Heart left ventricle (tissue), 16 donors: ENCODE data around the gene BICRA. TPM values are rescaled to one million over a fixed set of nuclear protein-coding genes. Genes with fewer than 3 reads are reported as not detected.

Experiments used
- ATAC-seq, 4 donors: fragments of 200-7000 bp; cut with Tn5 transposase; one replicate each; pipeline ENCODE4 v1.9.1; 2020 to 2022; ENCODE audit warnings: moderate library complexity in 4 of 4, mild to moderate bottlenecking in 3 of 4, moderate number of reproducible peaks in 1 of 4
- DNase-seq, 5 donors: peaks; one replicate each; pipeline ENCODE4 v3.0.0-alpha.2; 2020
- H3K27ac ChIP-seq, 12 donors: fragments of 200-600 bp; sonication (generic) in 4 of 12; one replicate each; pipeline versions ENCODE4 v1.5.0 to v1.8.0; 2016 to 2022; ENCODE audit warnings: mild to moderate bottlenecking in 2 of 12
- H3K27me3 ChIP-seq, 9 donors: fragments of 200-600 bp; sonication (generic) in 2 of 9; one replicate each; pipeline versions ENCODE4 v1.5.1 to v1.8.0; 2016 to 2022; ENCODE audit warnings: mild to moderate bottlenecking in 3 of 9
- H3K36me3 ChIP-seq, 9 donors: fragments of 200-600 bp; sonication (generic) in 2 of 9; one replicate each; pipeline versions ENCODE4 v1.5.0 to v1.8.0; 2018 to 2022; ENCODE audit warnings: mild to moderate bottlenecking in 2 of 9
- H3K4me1 ChIP-seq, 12 donors: fragments of 200-600 bp; sonication (generic) in 4 of 12; one replicate each; pipeline versions ENCODE4 v1.5.0 to v1.8.0; 2016 to 2022; ENCODE audit warnings: mild to moderate bottlenecking in 3 of 12
- H3K4me3 ChIP-seq, 12 donors: fragments of 200-600 bp; sonication (generic) in 4 of 12; one replicate each; pipeline versions ENCODE4 v1.5.0 to v1.8.0; 2017 to 2022; ENCODE audit warnings: mild to moderate bottlenecking in 9 of 12, moderate library complexity in 4 of 12
- H3K9me3 ChIP-seq, 12 donors: fragments of 200-600 bp; sonication (generic) in 4 of 12; one replicate each; pipeline versions ENCODE4 v1.5.0 to v1.8.0; 2016 to 2022; ENCODE audit warnings: mild to moderate bottlenecking in 1 of 12
- POLR2A ChIP-seq, 2 donors: fragments of 450-650 bp; IDR thresholded peaks; one replicate each; pipeline ENCODE4 v1.6.1; 2017; ENCODE audit warnings: antibody characterized with exemption in 2 of 2, mild to moderate bottlenecking in 2 of 2, moderate library complexity in 2 of 2
- WGBS, 4 donors: extraction: QIAGEN DNeasy Blood & Tissue Kit in 2 of 4; methylation state at CpG; one replicate each; pipeline versions ENCODE4 v1.1.5 to v1.1.7; 2013 to 2018; 5-methylcytosine and 5-hydroxymethylcytosine counted together
- intact Hi-C, 10 donors: fragments of 100-400 bp; cut with DNase I; formaldehyde crosslinking; loops; one replicate each; pipeline versions ENCODE4 v1.11.1 to v1.14.2; 2022
- polyA plus RNA-seq, 2 donors: library from polyadenylated mRNA; stranded (reverse); fragments of 200-250 nt; gene quantifications; one replicate each; pipeline ENCODE4 v1.2.3, GENCODE V29; 2013
- total RNA-seq, 9 donors: library from RNA; depleted of rRNA in 2 of 9; stranded (reverse); fragments of >200 nt in 2 of 9; fragmentation: NEBNext Ultra II Directional in 3 of 9; extraction: Animal tissue kit (Norgen Biotek cat#: 25700) in 3 of 9; gene quantifications; one replicate each; pipeline versions ENCODE4 v1.1.0 to v1.2.4, GENCODE V29; 2016 to 2023
- TF ChIP-seq, protein P1 (sequence below), 12 donors: fragments of 200-600 bp; sonication (generic) in 4 of 12; IDR thresholded peaks; one replicate each; pipeline versions ENCODE4 v1.5.0 to v1.8.0; 2018 to 2022; ENCODE audit warnings: antibody characterized with exemption in 12 of 12, mild to moderate bottlenecking in 5 of 12
- donor health status: ischemic (EF 13 %, LVEDD 7.1; RV severe dilation, severe dysfunction).
- donor health status: healthy with polysubstance abuse.
- donor health status: DM: no; HTN: yes; CAD: no.
- donor health status: DM: no; HTN: no; CAD: no.
- donor health status: ischemic (EF 25% LVEDD 6.9; RV normal size, moderate dysfunction).
- donor health status: ischemic (EF 25% LVEDD 5.7; RV mildly dilated, moderate dysfunction).
- donor health status: healthy.
- donor health status: DM: yes; HTN: yes; CAD: no.
- donor health status: ischemic (EF 35%, LVEDD 5.7; RV mildly dilated, moderate dysfunction).
- donor health status: nonischemic (EF 11% LVEDD 7.7; RV severe dilation, severe dysfunction).
- donor health status: DM: yes; HTN: yes; CAD: no.
- donor health status: PGD.
- donor health status: ischemic (EF 29% LVEDD 5.4; RV normal size, mild dysfunction).
- donor health status: nonischemic (EF 23%, LVEDD 6.1; RV moderate dilation, normal function).

BICRA gene
- total and polyA plus RNA-seq, 11 donors = 5.3 to 14.5 (median 8.5) TPM

DNA sequence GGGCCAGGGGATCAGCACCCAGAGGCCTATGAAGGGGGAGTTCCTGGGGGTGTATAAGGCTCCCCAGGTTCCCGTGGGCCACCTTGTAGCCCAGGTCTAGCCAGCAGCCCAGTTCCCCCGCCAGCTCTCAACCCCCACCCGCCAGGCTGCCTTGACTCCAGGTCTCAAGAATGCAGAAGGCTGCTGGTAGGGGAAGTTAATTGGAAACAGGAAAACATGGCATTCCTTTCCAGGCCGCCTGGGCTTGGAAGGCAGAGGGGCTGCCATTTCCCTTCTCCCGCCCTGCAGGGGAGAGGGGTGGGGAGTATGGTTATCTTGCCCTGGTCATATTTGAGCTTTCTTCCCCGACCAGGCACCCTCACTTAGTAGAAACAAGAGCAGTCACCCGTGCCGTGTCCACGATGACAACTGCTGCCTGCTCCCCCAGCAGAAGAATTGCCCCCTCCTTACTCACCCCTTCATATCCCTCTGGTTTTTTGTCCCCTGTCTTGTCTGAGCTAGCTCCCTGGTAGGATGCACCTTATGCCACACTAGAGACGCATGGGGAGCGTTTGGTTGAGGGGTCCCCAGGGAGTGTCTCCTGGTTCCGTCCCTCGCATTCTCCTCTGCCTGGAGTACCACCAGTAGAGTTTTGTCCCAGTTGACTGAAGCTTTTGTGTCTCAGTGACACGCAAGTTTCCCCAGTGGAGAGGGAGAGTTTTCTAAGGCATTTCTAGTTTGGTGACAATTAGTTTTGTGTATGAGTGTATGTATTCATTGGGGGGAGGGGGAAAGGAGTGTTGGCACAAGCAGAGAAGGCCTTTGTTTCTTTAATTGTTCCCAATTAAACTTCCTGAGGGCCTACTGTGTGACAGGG, 4.5 kb downstream of the BICRA start:
- Histone ChIP-seq H3K27me3 (no peaks in the 10 kb centered on the region), H3K36me3 (peaks cover 0 to 10% (median 0%) of the 10 kb centered on the region in 9 donors), H3K9me3 (no peaks in the 10 kb centered on the region), H3K4me3 (no peak overlapping the region), H3K4me1 (peaks cover 2 to 57% (median 39%) of the 10 kb centered on the region in 12 donors), H3K27ac (peak overlapping the region in 10 of 12 donors; percentile 23 to 99 (median 34))
- intact Hi-C loops = loop anchor here in 6 of 10 donors (5.0 to 10.0 kb wide), 4 partner anchors 49 to 84 kb away; no protein-coding TSS in a partner anchor
- no peak for DNase-seq
- WGBS, 4 donors = 39 to 53% (median 48%) methylated on average over 14 of the region's 14 CpGs
- TF ChIP-seq, protein P1, sequence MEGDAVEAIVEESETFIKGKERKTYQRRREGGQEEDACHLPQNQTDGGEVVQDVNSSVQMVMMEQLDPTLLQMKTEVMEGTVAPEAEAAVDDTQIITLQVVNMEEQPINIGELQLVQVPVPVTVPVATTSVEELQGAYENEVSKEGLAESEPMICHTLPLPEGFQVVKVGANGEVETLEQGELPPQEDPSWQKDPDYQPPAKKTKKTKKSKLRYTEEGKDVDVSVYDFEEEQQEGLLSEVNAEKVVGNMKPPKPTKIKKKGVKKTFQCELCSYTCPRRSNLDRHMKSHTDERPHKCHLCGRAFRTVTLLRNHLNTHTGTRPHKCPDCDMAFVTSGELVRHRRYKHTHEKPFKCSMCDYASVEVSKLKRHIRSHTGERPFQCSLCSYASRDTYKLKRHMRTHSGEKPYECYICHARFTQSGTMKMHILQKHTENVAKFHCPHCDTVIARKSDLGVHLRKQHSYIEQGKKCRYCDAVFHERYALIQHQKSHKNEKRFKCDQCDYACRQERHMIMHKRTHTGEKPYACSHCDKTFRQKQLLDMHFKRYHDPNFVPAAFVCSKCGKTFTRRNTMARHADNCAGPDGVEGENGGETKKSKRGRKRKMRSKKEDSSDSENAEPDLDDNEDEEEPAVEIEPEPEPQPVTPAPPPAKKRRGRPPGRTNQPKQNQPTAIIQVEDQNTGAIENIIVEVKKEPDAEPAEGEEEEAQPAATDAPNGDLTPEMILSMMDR (IDR thresholded peaks at IDR 0.05) = no peak
- no peak for TF ChIP-seq POLR2A (IDR thresholded peaks at IDR 0.05)
- ATAC-seq = no peak

DNA sequence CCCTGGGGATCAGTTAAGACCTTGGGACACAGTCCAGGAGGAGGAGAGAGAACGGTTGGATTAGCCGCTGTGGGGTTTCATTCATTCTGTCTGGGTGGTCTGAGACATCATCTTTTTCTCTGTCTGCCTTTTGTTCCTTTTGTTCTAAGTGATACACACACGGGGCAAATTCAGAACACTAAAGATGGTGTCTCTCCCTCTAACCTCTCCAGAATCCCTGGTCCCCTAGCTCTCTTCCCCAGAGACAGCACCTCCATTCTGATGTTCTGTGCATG, 5.0 kb downstream of the BICRA start:
- no peaks in the 10 kb centered on the region for H3K9me3 ChIP-seq
- H3K36me3 ChIP-seq = peaks cover 0 to 10% (median 0%) of the 10 kb centered on the region in 9 donors
- TF ChIP-seq POLR2A (IDR thresholded peaks at IDR 0.05) = no peak
- TF ChIP-seq, protein P1 (IDR thresholded peaks at IDR 0.05) = no peak
- ATAC-seq = no peak
- 35 to 47% (median 45%) methylated on average over 3 of the region's 3 CpGs for WGBS, 4 donors
- H3K4me3 ChIP-seq = no peak overlapping the region
- H3K4me1 ChIP-seq = peaks cover 2 to 62% (median 44%) of the 10 kb centered on the region in 12 donors
- H3K27me3 ChIP-seq = no peaks in the 10 kb centered on the region
- DNase-seq = no peak
- H3K27ac ChIP-seq = peak overlapping the region in 2 of 12 donors; percentile 38 to 99
- intact Hi-C loops = loop anchor here in 6 of 10 donors (5.0 to 10.0 kb wide), 4 partner anchors 48 to 83 kb away; no protein-coding TSS in a partner anchor

DNA sequence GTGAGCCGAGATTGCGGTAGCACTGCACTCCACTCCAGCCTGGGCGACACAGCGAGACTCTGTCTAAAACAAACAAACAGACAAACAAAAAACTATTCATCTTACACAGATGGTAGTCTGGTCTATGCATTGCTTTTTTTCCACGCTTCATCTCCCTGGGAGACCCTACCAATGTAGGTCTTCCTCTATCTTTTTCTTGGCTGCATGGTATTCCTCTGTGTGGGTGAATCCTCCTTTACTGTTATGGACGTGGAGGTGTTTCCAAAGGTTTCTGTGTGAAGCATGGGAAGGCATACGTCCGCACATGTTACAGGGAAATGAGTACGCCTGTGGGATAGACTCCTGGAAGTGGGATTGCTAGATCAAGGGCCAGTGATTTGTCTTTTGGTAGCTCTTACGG, 5.6 kb downstream of the BICRA start:
- Histone ChIP-seq H3K36me3 (peaks cover 0 to 10% (median 0%) of the 10 kb centered on the region in 9 donors), H3K9me3 (no peaks in the 10 kb centered on the region), H3K4me3 (no peak overlapping the region), H3K27ac (peak overlapping the region in 1 of 12 donors; percentile 99), H3K27me3 (no peaks in the 10 kb centered on the region), H3K4me1 (peaks cover 2 to 68% (median 49%) of the 10 kb centered on the region in 12 donors)
- TF ChIP-seq POLR2A (IDR thresholded peaks at IDR 0.05) = no peak
- TF ChIP-seq, protein P1 (IDR thresholded peaks at IDR 0.05) = no peak
- DNase-seq = no peak
- intact Hi-C loops = loop anchor here in 6 of 10 donors (5.0 to 10.0 kb wide), 4 partner anchors 48 to 83 kb away; no protein-coding TSS in a partner anchor
- 95 to 98% (median 96%) methylated on average over 10 of the region's 10 CpGs for WGBS, 4 donors
- no peak for ATAC-seq

DNA sequence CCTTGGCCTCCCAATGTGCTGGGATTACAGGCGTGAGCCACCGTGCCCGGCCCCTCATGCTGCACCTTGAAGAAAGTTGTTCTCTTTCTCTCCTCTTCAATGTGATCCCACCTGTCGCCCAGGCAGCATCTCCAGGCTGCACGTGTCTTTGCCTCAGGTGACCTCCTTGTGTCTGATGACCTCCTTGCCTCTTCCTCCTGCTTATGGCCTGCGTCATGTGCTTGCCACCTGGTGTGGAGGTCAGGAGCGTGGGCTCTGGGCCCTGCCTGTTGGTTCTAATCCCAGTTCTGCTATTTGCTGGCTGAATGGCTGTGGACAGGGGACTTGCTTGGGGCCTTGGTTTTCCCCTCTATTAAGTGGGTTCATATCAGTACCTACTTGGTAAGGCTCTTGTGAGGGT, 6.3 kb downstream of the BICRA start:
- Histone ChIP-seq H3K27ac (peak overlapping the region in 1 of 12 donors; percentile 28), H3K4me3 (no peak overlapping the region), H3K9me3 (no peaks in the 10 kb centered on the region), H3K36me3 (peaks cover 0 to 10% (median 0%) of the 10 kb centered on the region in 9 donors), H3K27me3 (no peaks in the 10 kb centered on the region), H3K4me1 (peaks cover 2 to 70% (median 54%) of the 10 kb centered on the region in 12 donors)
- ATAC-seq (no peak), DNase-seq (no peak)
- TF ChIP-seq POLR2A (IDR thresholded peaks at IDR 0.05) = no peak
- 85 to 92% (median 87%) methylated on average over 7 of the region's 7 CpGs for WGBS, 4 donors
- intact Hi-C loops = loop anchor here in 2 of 10 donors (10.0 kb wide), 1 partner anchor 50 kb away; no protein-coding TSS in a partner anchor
